ENCODE data around the gene ACSBG1. TPM values are rescaled to one million over a fixed set of nuclear protein-coding genes. Genes with fewer than 3 reads are reported as not detected.

ACSBG1 gene
- total and polyA plus RNA-seq, 7 donors: 0.23 to 3.9 (median 1.3) TPM

DNA sequence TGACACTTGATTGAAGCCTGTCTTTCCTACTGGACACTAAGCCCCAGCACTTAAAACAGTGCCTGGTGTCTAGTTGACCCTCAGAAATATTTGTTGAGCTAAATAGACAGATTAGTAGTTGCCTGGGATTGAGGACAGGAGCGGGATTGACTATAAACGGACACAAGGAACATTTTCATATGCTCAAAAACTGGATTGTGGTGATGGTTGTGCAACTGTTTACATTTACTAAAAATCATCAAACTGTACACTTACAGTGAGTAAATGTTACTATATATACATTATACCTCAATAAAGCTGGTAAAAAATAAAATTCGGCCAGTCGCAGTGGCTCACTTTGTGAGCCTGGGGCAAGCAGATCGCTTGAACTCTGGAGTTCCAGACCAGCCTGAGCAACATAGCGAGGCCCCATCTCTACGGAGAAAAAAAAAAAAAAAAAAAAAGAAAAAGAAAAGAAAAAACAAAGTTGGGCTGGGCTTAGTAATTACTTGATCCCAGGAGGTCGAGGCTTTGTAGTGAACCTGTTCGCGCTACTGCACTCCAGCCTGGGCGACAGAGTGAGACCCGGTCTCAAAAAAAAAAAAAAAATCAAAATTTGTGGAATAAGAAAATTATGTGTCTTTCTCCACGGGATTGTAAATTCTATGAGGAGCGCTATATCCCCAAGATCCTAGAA, 85.8 kb downstream of the ACSBG1 start:
- Histone ChIP-seq H3K27me3 (no peaks in the 10 kb centered on the region), H3K4me3 (peak overlapping the region; percentile 63 to 98 (median 78)), H3K4me1 (peaks cover 0 to 28% (median 19%) of the 10 kb centered on the region in 4 donors), H3K9me3 (no peaks in the 10 kb centered on the region), H3K36me3 (no peaks in the 10 kb centered on the region), H3K27ac (peak overlapping the region; percentile 88 to 96 (median 91))
- intact Hi-C loops (cut with DNase I): loop anchor here (1.0 to 2.0 kb wide), 2 partner anchors 17 to 724 kb away; partner anchors contain the start of genes CIB2 and MORF4L1
- WGBS, 2 donors: 4 to 15% methylated on average over 14 of the region's 14 CpGs
- no peak for DNase-seq
- no peak for TF ChIP-seq POLR2A (IDR thresholded peaks at IDR 0.05)
- TF ChIP-seq, protein P1, sequence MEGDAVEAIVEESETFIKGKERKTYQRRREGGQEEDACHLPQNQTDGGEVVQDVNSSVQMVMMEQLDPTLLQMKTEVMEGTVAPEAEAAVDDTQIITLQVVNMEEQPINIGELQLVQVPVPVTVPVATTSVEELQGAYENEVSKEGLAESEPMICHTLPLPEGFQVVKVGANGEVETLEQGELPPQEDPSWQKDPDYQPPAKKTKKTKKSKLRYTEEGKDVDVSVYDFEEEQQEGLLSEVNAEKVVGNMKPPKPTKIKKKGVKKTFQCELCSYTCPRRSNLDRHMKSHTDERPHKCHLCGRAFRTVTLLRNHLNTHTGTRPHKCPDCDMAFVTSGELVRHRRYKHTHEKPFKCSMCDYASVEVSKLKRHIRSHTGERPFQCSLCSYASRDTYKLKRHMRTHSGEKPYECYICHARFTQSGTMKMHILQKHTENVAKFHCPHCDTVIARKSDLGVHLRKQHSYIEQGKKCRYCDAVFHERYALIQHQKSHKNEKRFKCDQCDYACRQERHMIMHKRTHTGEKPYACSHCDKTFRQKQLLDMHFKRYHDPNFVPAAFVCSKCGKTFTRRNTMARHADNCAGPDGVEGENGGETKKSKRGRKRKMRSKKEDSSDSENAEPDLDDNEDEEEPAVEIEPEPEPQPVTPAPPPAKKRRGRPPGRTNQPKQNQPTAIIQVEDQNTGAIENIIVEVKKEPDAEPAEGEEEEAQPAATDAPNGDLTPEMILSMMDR (IDR thresholded peaks at IDR 0.05): no peak
- no peak for TF ChIP-seq EP300 (IDR thresholded peaks at IDR 0.05)
- no peak for TF ChIP-seq POLR2AphosphoS5 (IDR thresholded peaks at IDR 0.05)

DNA sequence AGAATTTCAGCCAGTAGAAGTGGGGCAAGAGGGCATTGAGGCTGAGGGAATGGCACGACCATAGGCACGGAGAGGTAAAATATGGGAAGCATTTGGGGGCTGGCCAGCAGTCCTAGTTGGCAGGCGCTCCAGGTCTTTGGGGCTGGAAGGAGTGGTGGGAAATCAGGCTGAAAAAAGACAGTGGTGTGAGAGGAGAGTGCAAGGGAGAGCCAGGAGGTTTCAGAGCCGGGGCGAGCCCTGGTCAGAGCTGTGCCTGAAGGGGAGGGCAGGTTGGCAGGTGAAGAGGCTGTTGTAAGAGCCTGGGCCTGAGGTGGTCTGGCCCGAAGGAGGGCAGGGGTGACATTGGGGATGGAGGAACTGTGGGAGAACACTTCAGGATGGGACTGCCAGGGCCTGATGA, 86.8 kb downstream of the ACSBG1 start:
- Histone ChIP-seq H3K36me3 (no peaks in the 10 kb centered on the region), H3K4me3 (no peak overlapping the region), H3K9me3 (no peaks in the 10 kb centered on the region), H3K27ac (no peak overlapping the region), H3K27me3 (no peaks in the 10 kb centered on the region), H3K4me1 (peaks cover 0 to 28% (median 19%) of the 10 kb centered on the region in 4 donors)
- TF ChIP-seq EP300 (IDR thresholded peaks at IDR 0.05): no peak
- TF ChIP-seq, protein P1 (IDR thresholded peaks at IDR 0.05): no peak
- TF ChIP-seq POLR2A (IDR thresholded peaks at IDR 0.05): no peak
- no peak for TF ChIP-seq POLR2AphosphoS5 (IDR thresholded peaks at IDR 0.05)
- no peak for DNase-seq
- intact Hi-C loops (cut with DNase I): no loop called here
- 92 to 96% methylated on average over 6 of the region's 6 CpGs for WGBS, 2 donors

DNA sequence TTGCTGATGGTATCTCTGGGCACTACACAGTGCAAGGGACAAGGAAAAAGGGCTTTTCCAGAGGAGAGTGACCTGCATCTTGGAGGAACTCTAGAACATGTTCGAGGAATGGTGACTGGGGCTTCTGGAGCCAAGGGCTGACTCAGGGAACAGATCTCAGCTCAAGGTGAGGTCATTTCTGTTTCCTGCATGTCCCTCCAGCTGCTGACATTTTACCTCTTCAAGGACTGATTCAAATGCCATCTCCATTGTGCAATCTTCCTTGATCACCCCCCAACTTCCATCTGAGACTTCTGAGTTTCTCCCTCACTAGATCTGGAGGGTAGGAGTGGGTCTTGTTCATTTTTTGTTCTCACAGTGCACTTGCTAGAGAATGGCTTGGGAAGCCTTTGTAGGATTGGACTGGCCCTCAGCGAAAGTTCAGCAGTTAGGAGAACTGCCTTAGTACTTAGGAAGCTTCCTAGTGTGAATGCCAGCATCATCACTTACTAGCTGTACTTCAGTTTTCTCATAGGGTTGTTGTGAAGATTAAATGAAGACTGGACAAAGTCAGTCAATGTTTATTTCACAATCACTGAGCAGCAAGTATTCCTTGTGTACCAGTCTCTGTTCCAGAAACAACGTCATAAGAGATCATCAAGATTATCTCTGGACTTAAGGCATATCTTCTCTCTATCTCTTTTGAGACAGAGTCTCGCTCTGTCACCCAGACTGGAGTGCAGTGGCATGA, 87.8 kb downstream of the ACSBG1 start:
- H3K27ac ChIP-seq: no peak overlapping the region
- H3K4me3 ChIP-seq: no peak overlapping the region
- no peaks in the 10 kb centered on the region for H3K36me3 ChIP-seq
- no peaks in the 10 kb centered on the region for H3K9me3 ChIP-seq
- DNase-seq: no peak
- H3K4me1 ChIP-seq: peaks cover 0 to 28% (median 19%) of the 10 kb centered on the region in 4 donors
- TF ChIP-seq EP300 (IDR thresholded peaks at IDR 0.05) (no peak), POLR2A (IDR thresholded peaks at IDR 0.05) (no peak)
- WGBS, 2 donors: 90 to 94% methylated on average over 4 of the region's 4 CpGs
- intact Hi-C loops (cut with DNase I): no loop called here
- H3K27me3 ChIP-seq: no peaks in the 10 kb centered on the region

DNA sequence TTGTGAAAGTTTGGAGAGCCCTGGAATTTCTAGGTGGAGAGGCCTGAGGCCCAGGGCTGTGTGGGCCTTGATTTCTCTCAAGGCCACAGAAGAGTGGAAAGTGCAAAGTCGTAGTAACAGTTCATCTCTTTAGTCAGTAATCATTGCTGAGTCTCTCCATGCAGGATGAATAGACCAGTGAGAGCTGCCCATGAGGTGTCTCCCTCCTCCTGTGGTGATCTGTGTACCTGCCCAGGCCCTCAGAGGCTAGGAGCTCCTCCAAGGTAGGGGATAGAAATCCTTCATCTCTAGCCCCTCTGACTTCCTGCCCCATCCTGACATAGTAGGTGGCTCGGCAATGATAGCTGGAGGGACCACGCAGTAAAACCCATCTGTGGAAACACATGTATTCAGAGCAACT, 92.0 kb downstream of the ACSBG1 start:
- TF ChIP-seq POLR2A (IDR thresholded peaks at IDR 0.05) (no peak), POLR2AphosphoS5 (IDR thresholded peaks at IDR 0.05) (no peak), EP300 (IDR thresholded peaks at IDR 0.05) (no peak)
- TF ChIP-seq, protein P1 (IDR thresholded peaks at IDR 0.05): no peak
- Histone ChIP-seq H3K27ac (no peak overlapping the region), H3K27me3 (no peaks in the 10 kb centered on the region), H3K9me3 (no peaks in the 10 kb centered on the region), H3K4me3 (no peak overlapping the region), H3K4me1 (no peaks in the 10 kb centered on the region), H3K36me3 (no peaks in the 10 kb centered on the region)
- 93 to 94% methylated on average over 3 of the region's 3 CpGs for whole genome bisulfite sequencing, 2 donors
- DNase-seq: no peak
- intact Hi-C loops (cut with DNase I): no loop called here

DNA sequence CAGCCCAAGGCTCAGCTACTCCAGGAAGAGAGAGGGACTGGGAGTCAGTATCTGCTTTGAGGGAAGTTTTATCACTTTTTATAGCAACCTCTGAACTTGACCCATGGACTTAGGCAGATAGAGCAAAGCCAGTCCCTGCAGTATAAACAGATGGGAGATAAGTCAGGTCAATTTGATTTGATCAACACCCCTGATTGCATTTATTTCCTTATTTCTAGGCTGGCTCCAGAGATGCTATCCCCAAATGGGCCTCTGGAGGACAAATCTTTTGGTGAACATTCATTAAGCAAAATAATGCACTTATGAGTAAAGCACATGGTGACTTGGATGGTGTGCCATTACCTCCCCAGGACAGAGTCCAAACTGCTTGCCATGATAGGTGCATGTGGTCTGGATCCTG, 94.1 kb downstream of the ACSBG1 start:
- no peak overlapping the region for H3K4me3 ChIP-seq
- no peaks in the 10 kb centered on the region for H3K4me1 ChIP-seq
- TF ChIP-seq POLR2AphosphoS5 (IDR thresholded peaks at IDR 0.05) (no peak), EP300 (IDR thresholded peaks at IDR 0.05) (no peak), POLR2A (IDR thresholded peaks at IDR 0.05) (no peak)
- TF ChIP-seq, protein P1 (IDR thresholded peaks at IDR 0.05): no peak
- no peak overlapping the region for H3K27ac ChIP-seq
- no peaks in the 10 kb centered on the region for H3K27me3 ChIP-seq
- DNase-seq: no peak
- H3K36me3 ChIP-seq: no peaks in the 10 kb centered on the region
- H3K9me3 ChIP-seq: no peaks in the 10 kb centered on the region
- intact Hi-C loops (cut with DNase I): no loop called here
